ENCODE measurements around the gene CCDC80.

GRCh38 chr3:112675943-112676535 is 35.1 kb upstream of the CCDC80 start:
- TF ChIP-seq CTCF (conservative IDR thresholded peaks at IDR 0.05) (no peak), ZFX (IDR thresholded peaks at IDR 0.05) (no peak)

Data from C4-2B (cell line).